K562 (cell line): ENCODE data around the gene ASB18. TPM values are rescaled to one million over a fixed set of nuclear protein-coding genes. Genes with fewer than 3 reads are reported as not detected.

ENCODE experiments used
- ATAC-seq: fragments of 200-7000 bp; cut with Tn5 transposase; 3 replicates; pipeline ENCODE4 v1.9.1; 2020; ENCODE audit warnings: moderate library complexity
- BruUV-seq: library from RNA; stranded (reverse); fragments of 400-500 nt; replicated peaks from 2 replicates; lab custom pipeline; 2021; lab: Mats Ljungman, UMichigan
- CTCF ChIA-PET: fragments of 300-600 bp; formaldehyde crosslinking; extraction: SDS; loops from one replicate; lab custom pipeline; 2021; ENCODE audit warnings: low intra/inter-chr PET ratio; lab: Yijun Ruan, JAX
- POLR2A ChIA-PET: fragments of 300-600, 350-650 bp; sonication (Branson Sonifier 250); formaldehyde crosslinking; extraction: SDS; loops from one replicate; lab custom pipeline; 2021; ENCODE audit warnings: antibody characterized with exemption, inconsistent platforms; lab: Yijun Ruan, JAX
- DNase-seq, 4 experiments: peaks; one replicate each; pipeline versions ENCODE4 v3.0.0 to v3.0.0-alpha.2; 2011 to 2018; ENCODE audit warnings: low spot score in 3 of 4, mixed read lengths in 3 of 4; ENCODE audit errors: extremely low read depth in 1 of 4
- FAIRE-seq: peaks from 2 replicates; lab custom pipeline; 2011; peaks lifted over from hg19 to GRCh38; lab: Jason Lieb, UNC
- H2AFZ ChIP-seq: 2 replicates; pipeline ENCODE4 v1.6.0; 2011; ENCODE audit warnings: low read depth, low read length, control low read depth, inconsistent platforms
- H3K27ac ChIP-seq: fragments of 200-600 bp; 3 replicates; pipeline ENCODE4 v1.8.0; 2011; ENCODE audit warnings: low read depth, mild to moderate bottlenecking, control low read depth, inconsistent platforms, low read length, moderate library complexity, mixed read lengths; ENCODE audit errors: extremely low read depth
- H3K27me3 ChIP-seq, 2 experiments: fragments of 300-600 bp in 1 of 2; 2 replicates in 1 of 2; 3 replicates in 1 of 2; pipeline versions ENCODE4 v1.6.0 to v1.8.0; 2011; ENCODE audit warnings: inconsistent platforms in 2 of 2, low read length in 2 of 2, mild to moderate bottlenecking in 1 of 2, mixed read lengths in 1 of 2, moderate library complexity in 1 of 2; ENCODE audit not compliant: control insufficient read depth in 2 of 2, insufficient read depth in 2 of 2
- H3K36me3 ChIP-seq: fragments of 300-600 bp; 3 replicates; pipeline ENCODE4 v1.8.0; 2011; ENCODE audit warnings: mild to moderate bottlenecking, low read length, inconsistent platforms; ENCODE audit not compliant: control insufficient read depth, insufficient read depth
- H3K4me1 ChIP-seq, 2 experiments: fragments of 200-600 bp in 1 of 2; replicated peaks in 1 of 2; 2 replicates in 1 of 2; 3 replicates in 1 of 2; pipeline versions ENCODE4 v1.5.1 to v1.8.0; 2011; ENCODE audit warnings: inconsistent platforms in 2 of 2, low read length in 2 of 2, mild to moderate bottlenecking in 1 of 2, mixed read lengths in 1 of 2, moderate library complexity in 1 of 2; ENCODE audit not compliant: control insufficient read depth in 2 of 2, insufficient read depth in 2 of 2
- H3K4me2 ChIP-seq: 2 replicates; pipeline ENCODE4 v1.6.1; 2011; ENCODE audit warnings: low read length, control low read depth, inconsistent platforms, mixed read lengths; ENCODE audit not compliant: insufficient read depth
- H3K4me3 ChIP-seq: fragments of 200-600 bp; sonication (generic), shearing (Covaris generic); 2 replicates; pipeline ENCODE4 v1.5.1; 2016; ENCODE audit warnings: control low read depth, inconsistent platforms
- H3K79me2 ChIP-seq: fragments of 200-600 bp; 3 replicates; pipeline ENCODE4 v1.8.0; 2011; ENCODE audit warnings: low read length, inconsistent platforms; ENCODE audit not compliant: control insufficient read depth, insufficient read depth
- H3K9ac ChIP-seq, 2 experiments: 2 replicates each; pipeline versions ENCODE4 v1.6.0 to v1.6.1; 2011; ENCODE audit warnings: low read depth in 2 of 2, low read length in 2 of 2, control low read depth in 1 of 2, inconsistent platforms in 1 of 2, mild to moderate bottlenecking in 1 of 2, mixed read lengths in 1 of 2; ENCODE audit not compliant: insufficient read depth in 1 of 2
- H3K9me1 ChIP-seq: one replicate; pipeline ENCODE4 v1.6.0; 2011; ENCODE audit warnings: inconsistent platforms, mild to moderate bottlenecking, low read length, moderate library complexity; ENCODE audit not compliant: control insufficient read depth, insufficient read depth
- H3K9me3 ChIP-seq: replicated peaks from 2 replicates; pipeline ENCODE4 v1.5.1; 2011; ENCODE audit warnings: low read depth, low read length, inconsistent platforms; ENCODE audit not compliant: control insufficient read depth, insufficient read depth
- H4K20me1 ChIP-seq: replicated peaks from 2 replicates; pipeline ENCODE4 v1.6.1; 2011; ENCODE audit warnings: low read length, inconsistent platforms, mixed read lengths; ENCODE audit not compliant: control insufficient read depth, insufficient read depth
- MED1 ChIP-seq: sonication (generic); formaldehyde crosslinking; IDR thresholded peaks from 2 replicates; pipeline ENCODE4 v1.8.1; 2023; ENCODE audit warnings: missing genetic modification reagents, borderline replicate concordance
- POLR2H ChIP-seq: IDR thresholded peaks from 2 replicates; pipeline ENCODE4 v1.6.1; 2016; ENCODE audit warnings: missing genetic modification characterization, low read depth, mild to moderate bottlenecking, control low read depth, missing compliant biosample characterization, moderate library complexity
- ZKSCAN8 ChIP-seq: fragments of 200-800 bp; sonication (Bioruptor generic); IDR thresholded peaks from 2 replicates; pipeline ENCODE4 v1.6.1; 2016; ENCODE audit warnings: missing genetic modification characterization, missing compliant biosample characterization
- ZNF124 ChIP-seq: sonication (generic); formaldehyde crosslinking; IDR thresholded peaks from 2 replicates; pipeline ENCODE4 v1.8.1; 2022; ENCODE audit warnings: missing genetic modification reagents
- WGBS: fragments of 100-300 bp; shearing (Covaris generic); methylation state at CpG from one replicate; pipeline ENCODE4 v1.1.6; 2016; ENCODE audit warnings: low coverage, mixed read lengths; ENCODE audit not compliant: insufficient coverage; ENCODE audit errors: missing lambda C conversion rate; 5-methylcytosine and 5-hydroxymethylcytosine counted together
- in situ Hi-C: fragments of 300-500 bp; cut with MboI; formaldehyde crosslinking; loops from 4 replicates; pipeline ENCODE4 v1.15.0; 2018; ENCODE audit warnings: inconsistent platforms, mixed read lengths
- intact Hi-C: fragments of 100-400 bp; cut with micrococcal nuclease; formaldehyde crosslinking; loops from 2 replicates; pipeline ENCODE4 v1.14.2; 2022
- polyA plus RNA-seq, 8 experiments: library from polyadenylated mRNA; depleted of rRNA in 4 of 8; stranded (reverse) in 5 of 8; unstranded in 3 of 8; fragments of >200 nt; fragmentation: Nextera tagmentation in 2 of 8; fragmentation: Illumina TruSeq in 1 of 8; extraction: Ambion mirVana in 2 of 8; extraction: Trizol in 1 of 8; gene quantifications; 2 replicates each; pipeline versions ENCODE4 v1.2.1 to v1.2.3, GENCODE V29; 2011 to 2014; ENCODE audit warnings: inconsistent platforms in 1 of 8, missing spikeins in 1 of 8
- total RNA-seq, 7 experiments: library from RNA; depleted of rRNA in 6 of 7; stranded (reverse); fragments of >200 nt in 6 of 7; fragmentation: Illumina TruSeq in 2 of 7; extraction: Trizol in 2 of 7; gene quantifications; 2 replicates each; pipeline versions ENCODE4 v1.2.1 to v1.2.3, GENCODE V29; 2011 to 2021; ENCODE audit warnings: low replicate concordance in 1 of 7
- TF ChIP-seq, protein P1 (sequence below): fragments of 250-450 bp; sonication (Bioruptor Pico); IDR thresholded peaks from 2 replicates; pipeline ENCODE4 v1.8.0; 2022; ENCODE audit warnings: inconsistent platforms, mild to moderate bottlenecking, moderate library complexity, borderline replicate concordance
- TF ChIP-seq, protein P2 (sequence below): fragments of 450-650 bp; IDR thresholded peaks from 2 replicates; pipeline ENCODE4 v1.6.1; 2018; ENCODE audit not compliant: partially characterized antibody

Gene ASB18
- total and polyA plus RNA-seq, 9 of the 15 experiments (the other 6 are each of a cell fraction or from before 2014, with no cell fraction given) = not detected

- H3K9me3 ChIP-seq = no peaks in the 10 kb centered on the region
- H3K36me3 ChIP-seq = no peaks in the 10 kb centered on the region
- no peaks in the 10 kb centered on the region for H3K79me2 ChIP-seq
- no peak overlapping the region for H2AFZ ChIP-seq
- H4K20me1 ChIP-seq = no peaks in the 10 kb centered on the region
- TF ChIP-seq MED1 (no peak), POLR2H (no peak)
- TF ChIP-seq, protein P1, sequence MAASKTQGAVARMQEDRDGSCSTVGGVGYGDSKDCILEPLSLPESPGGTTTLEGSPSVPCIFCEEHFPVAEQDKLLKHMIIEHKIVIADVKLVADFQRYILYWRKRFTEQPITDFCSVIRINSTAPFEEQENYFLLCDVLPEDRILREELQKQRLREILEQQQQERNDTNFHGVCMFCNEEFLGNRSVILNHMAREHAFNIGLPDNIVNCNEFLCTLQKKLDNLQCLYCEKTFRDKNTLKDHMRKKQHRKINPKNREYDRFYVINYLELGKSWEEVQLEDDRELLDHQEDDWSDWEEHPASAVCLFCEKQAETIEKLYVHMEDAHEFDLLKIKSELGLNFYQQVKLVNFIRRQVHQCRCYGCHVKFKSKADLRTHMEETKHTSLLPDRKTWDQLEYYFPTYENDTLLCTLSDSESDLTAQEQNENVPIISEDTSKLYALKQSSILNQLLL (CRISPR knock-in tag) = no peak
- FAIRE-seq (no peak), DNase-seq (no peak), ATAC-seq (no peak)
- ChIA-PET POLR2A (no interaction called here), CTCF (no interaction called here)
- H3K9me1 ChIP-seq = no peaks in the 10 kb centered on the region
- peaks cover 3 to 31% of the 10 kb centered on the region in 2 experiments; a peak in 3 of 5 replicates for H3K27me3 ChIP-seq
- H3K9ac ChIP-seq = no peak overlapping the region
- H3K4me3 ChIP-seq = no peak overlapping the region
- H3K4me1 ChIP-seq = peaks cover 0 to 8% of the 10 kb centered on the region in 2 experiments; a peak in 2 of 5 replicates
- WGBS = 15% methylated on average over 5 of the region's 12 CpGs
- H3K4me2 ChIP-seq = no peak overlapping the region
- in situ Hi-C loops (no loop called here), intact Hi-C loops (no loop called here)
- no peak overlapping the region for H3K27ac ChIP-seq
- BruUV-seq = no TSS peak
Measured at GRCh38 chr2:236161531-236161930, 102.7 kb downstream of the ASB18 start.

DNA sequence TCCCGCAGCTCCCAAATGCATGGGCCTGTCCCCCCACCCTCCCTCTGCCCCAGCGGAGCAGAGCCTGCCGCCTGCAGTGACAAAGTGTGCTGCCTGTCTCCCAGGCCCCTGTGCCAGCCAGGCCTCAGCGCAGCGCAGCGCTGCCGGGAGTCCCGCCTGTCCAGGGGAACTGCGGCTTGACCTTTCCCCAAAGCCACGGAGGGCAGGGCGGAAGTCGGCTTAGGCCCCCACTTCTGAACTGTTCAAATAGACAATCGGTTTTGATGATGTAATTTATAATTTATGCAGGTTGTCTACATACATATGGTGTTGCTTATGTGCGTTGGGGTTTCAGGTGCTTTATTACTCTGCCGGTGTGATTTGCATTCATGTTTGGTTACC, 103.1 kb downstream of the ASB18 start:
- Histone ChIP-seq H3K9me3 (no peaks in the 10 kb centered on the region), H4K20me1 (no peaks in the 10 kb centered on the region), H3K27me3 (peaks cover 3 to 35% of the 10 kb centered on the region in 2 experiments; a peak in 3 of 5 replicates), H3K9ac (no peak overlapping the region), H3K79me2 (no peaks in the 10 kb centered on the region), H3K9me1 (no peaks in the 10 kb centered on the region), H3K4me1 (peaks cover 0 to 7% of the 10 kb centered on the region in 2 experiments; a peak in 2 of 5 replicates), H3K36me3 (no peaks in the 10 kb centered on the region), H3K4me3 (no peak overlapping the region)
- no TSS peak for BruUV-seq
- intact Hi-C loops (no loop called here), in situ Hi-C loops (no loop called here)
- FAIRE-seq = no peak
- ATAC-seq = no peak
- TF ChIP-seq, protein P2, sequence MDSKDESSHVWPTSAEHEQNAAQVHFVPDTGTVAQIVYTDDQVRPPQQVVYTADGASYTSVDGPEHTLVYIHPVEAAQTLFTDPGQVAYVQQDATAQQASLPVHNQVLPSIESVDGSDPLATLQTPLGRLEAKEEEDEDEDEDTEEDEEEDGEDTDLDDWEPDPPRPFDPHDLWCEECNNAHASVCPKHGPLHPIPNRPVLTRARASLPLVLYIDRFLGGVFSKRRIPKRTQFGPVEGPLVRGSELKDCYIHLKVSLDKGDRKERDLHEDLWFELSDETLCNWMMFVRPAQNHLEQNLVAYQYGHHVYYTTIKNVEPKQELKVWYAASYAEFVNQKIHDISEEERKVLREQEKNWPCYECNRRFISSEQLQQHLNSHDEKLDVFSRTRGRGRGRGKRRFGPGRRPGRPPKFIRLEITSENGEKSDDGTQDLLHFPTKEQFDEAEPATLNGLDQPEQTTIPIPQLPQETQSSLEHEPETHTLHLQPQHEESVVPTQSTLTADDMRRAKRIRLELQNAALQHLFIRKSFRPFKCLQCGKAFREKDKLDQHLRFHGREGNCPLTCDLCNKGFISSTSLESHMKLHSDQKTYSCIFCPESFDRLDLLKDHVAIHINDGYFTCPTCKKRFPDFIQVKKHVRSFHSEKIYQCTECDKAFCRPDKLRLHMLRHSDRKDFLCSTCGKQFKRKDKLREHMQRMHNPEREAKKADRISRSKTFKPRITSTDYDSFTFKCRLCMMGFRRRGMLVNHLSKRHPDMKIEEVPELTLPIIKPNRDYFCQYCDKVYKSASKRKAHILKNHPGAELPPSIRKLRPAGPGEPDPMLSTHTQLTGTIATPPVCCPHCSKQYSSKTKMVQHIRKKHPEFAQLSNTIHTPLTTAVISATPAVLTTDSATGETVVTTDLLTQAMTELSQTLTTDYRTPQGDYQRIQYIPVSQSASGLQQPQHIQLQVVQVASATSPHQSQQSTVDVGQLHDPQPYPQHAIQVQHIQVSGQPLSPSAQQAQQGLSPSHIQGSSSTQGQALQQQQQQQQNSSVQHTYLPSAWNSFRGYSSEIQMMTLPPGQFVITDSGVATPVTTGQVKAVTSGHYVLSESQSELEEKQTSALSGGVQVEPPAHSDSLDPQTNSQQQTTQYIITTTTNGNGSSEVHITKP = no peak
- TF ChIP-seq ZNF124 (no peak), ZKSCAN8 (CRISPR knock-in tag) (peak; percentile 66; the same call in 1 of the 2 replicates)
- TF ChIP-seq, all 486 proteins: peak for 1
- CTCF ChIA-PET = no interaction called here
- Histone ChIP-seq H3K27ac (no peak overlapping the region), H2AFZ (no peak overlapping the region), H3K4me2 (no peak overlapping the region)
- POLR2A ChIA-PET = no interaction called here
- WGBS = 26% methylated on average over 6 of the region's 15 CpGs
- no peak for DNase-seq
